ENCODE measurements around the gene CFAP44.

DNA sequence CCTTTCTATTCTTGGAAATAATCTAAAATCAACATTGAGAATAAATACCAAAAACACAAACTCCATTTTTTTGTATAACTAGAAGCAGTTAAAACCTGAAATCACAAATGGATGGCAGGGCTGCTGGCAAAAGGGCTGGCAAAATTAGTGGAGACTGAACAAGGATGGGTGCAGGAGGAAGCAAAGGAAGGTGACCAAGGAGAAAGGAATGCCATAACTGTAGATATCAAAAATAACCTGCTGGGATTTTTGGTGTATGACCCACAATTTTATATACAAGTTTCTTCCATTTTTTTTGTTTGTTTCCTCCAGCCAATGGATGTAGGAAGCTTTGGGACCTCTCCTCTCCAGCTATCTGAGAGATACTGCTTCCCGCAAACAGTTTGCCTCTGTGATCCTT lies 12.7 kb downstream of the CFAP44 start:
- TF ChIP-seq, protein P1, sequence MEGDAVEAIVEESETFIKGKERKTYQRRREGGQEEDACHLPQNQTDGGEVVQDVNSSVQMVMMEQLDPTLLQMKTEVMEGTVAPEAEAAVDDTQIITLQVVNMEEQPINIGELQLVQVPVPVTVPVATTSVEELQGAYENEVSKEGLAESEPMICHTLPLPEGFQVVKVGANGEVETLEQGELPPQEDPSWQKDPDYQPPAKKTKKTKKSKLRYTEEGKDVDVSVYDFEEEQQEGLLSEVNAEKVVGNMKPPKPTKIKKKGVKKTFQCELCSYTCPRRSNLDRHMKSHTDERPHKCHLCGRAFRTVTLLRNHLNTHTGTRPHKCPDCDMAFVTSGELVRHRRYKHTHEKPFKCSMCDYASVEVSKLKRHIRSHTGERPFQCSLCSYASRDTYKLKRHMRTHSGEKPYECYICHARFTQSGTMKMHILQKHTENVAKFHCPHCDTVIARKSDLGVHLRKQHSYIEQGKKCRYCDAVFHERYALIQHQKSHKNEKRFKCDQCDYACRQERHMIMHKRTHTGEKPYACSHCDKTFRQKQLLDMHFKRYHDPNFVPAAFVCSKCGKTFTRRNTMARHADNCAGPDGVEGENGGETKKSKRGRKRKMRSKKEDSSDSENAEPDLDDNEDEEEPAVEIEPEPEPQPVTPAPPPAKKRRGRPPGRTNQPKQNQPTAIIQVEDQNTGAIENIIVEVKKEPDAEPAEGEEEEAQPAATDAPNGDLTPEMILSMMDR (IDR thresholded peaks at IDR 0.05; ENCODE audit: insufficient read depth, low read depth, low read length): no peak
- no peak for TF ChIP-seq EZH2 (IDR thresholded peaks at IDR 0.05; ENCODE audit: insufficient read depth, low read length)

All from astrocyte (in vitro differentiated cells and primary cell).